ENCODE results near the gene GRIN1.

Gene GRIN1

GRCh38 chr9:137164370-137165249 is 25.7 kb downstream of the GRIN1 start:
- DNase-seq (ENCODE audit: low read depth, low spot score) = no peak

- no peak for DNase-seq (ENCODE audit: low read depth, low spot score)
Observed at GRCh38 chr9:137165250-137165836, 26.4 kb downstream of the GRIN1 start.

GRCh38 chr9:137166380-137167229 is 27.7 kb downstream of the GRIN1 start:
- no peak for DNase-seq (ENCODE audit: low read depth, low spot score)

DNA sequence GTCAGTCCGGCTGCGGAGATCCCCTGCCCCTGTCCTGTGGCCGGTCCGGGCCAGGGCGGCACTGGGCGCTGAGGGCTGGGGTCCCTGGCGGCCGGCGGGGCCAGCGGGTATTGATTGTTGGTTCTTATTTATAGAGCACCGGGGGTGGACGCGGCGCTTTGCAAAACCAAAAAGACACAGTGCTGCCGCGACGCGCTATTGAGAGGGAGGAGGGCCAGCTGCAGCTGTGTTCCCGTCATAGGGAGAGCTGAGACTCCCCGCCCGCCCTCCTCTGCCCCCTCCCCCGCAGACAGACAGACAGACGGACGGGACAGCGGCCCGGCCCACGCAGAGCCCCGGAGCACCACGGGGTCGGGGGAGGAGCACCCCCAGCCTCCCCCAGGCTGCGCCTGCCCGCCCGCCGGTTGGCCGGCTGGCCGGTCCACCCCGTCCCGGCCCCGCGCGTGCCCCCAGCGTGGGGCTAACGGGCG is 28.4 kb downstream of the GRIN1 start:
- no peak for DNase-seq (ENCODE audit: low read depth, low spot score)

DNA sequence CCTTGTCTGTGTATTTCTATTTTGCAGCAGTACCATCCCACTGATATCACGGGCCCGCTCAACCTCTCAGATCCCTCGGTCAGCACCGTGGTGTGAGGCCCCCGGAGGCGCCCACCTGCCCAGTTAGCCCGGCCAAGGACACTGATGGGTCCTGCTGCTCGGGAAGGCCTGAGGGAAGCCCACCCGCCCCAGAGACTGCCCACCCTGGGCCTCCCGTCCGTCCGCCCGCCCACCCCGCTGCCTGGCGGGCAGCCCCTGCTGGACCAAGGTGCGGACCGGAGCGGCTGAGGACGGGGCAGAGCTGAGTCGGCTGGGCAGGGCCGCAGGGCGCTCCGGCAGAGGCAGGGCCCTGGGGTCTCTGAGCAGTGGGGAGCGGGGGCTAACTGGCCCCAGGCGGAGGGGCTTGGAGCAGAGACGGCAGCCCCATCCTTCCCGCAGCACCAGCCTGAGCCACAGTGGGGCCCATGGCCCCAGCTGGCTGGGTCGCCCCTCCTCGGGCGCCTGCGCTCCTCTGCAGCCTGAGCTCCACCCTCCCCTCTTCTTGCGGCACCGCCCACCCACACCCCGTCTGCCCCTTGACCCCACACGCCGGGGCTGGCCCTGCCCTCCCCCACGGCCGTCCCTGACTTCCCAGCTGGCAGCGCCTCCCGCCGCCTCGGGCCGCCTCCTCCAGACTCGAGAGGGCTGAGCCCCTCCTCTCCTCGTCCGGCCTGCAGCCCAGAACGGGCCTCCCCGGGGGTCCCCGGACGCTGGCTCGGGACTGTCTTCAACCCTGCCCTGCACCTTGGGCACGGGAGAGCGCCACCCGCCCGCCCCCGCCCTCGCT is 29.0 kb downstream of the GRIN1 start:
- no peak for DNase-seq (ENCODE audit: low read depth, low spot score)

GRCh38 chr9:137168573-137168903 is 29.6 kb downstream of the GRIN1 start:
- no peak for DNase-seq (ENCODE audit: low read depth, low spot score)

DNA sequence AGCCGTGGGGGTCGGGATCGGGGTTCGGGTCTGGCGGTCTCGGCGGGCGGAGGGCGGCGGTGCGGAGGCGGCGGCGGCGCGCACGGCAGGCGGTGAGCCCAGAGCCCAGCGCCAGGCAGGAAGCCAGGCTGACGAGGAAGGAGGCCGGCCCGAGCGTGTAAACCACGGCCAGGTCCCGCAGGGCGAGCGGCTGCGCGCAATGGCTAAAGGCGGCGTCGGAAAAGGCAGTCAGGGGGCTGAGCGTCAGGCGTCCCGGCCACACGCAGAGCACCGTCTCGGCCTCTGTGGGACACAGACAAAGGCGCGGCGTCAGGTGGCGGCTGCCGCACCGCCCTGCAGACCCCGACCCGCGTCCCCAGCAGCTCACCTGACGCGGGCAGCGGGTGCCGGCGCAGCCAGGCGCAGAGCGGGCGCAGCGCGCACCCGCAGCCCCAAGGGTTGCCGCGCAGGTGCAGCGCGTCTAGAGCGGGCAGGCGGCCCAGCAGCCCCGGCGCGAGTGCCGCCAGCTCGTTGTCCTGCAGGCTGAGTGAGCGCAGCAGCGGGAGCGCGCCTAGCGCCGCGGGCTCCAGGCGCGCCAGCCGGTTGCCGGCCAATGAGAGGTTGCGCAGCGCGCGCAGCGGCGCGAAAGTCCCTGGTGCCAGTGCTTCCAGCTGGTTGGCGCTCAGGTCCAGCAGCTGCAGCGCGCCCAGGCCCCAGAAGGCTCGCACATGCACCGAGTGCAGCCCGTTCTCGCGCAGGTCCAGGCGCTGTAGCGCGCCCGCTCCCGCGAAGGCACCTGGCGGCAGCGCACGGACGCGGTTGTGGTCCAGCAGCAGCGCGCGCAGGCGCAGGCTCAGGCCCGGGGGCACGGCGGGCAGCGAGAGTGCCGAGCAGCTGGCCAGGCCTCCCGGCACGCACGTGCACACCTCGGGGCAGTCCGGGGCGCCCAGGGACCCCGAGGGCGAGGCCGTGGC is 30.2 kb downstream of the GRIN1 start:
- DNase-seq (ENCODE audit: low read depth, low spot score) = no peak

DNA sequence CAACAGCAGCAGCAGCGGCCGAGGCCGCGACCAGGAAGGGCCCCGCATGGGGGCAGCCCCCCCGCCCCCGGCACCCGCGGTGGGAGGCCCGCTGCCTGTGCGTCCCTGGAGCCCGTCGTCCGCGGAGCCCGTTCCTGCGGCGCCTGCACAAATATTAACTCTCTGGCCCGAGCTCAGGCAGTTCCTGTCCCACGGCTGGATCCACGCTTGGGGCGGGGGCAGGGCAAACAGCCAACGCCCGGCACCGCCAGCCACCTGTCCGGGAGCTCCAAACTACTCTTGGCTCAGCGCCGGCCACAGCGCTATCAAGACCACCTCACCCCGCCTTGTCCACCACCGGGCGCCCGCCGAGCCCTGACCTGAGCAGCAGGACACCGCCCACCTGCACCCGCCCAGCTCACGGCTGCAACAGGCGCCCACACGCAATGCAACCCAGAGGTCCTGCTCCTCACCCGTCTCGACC is 31.0 kb downstream of the GRIN1 start, which contains the start of gene LRRC26:
LRRC26 (minus strand) TSS at position 156 of the 463 bp plus-strand sequence; CDS start at position 48, 108 bp downstream.
- DNase-seq (ENCODE audit: low read depth, low spot score) = no peak

- DNase-seq (ENCODE audit: low read depth, low spot score) = no peak
Observed at GRCh38 chr9:137170486-137171148, 31.7 kb downstream of the GRIN1 start.

DNA sequence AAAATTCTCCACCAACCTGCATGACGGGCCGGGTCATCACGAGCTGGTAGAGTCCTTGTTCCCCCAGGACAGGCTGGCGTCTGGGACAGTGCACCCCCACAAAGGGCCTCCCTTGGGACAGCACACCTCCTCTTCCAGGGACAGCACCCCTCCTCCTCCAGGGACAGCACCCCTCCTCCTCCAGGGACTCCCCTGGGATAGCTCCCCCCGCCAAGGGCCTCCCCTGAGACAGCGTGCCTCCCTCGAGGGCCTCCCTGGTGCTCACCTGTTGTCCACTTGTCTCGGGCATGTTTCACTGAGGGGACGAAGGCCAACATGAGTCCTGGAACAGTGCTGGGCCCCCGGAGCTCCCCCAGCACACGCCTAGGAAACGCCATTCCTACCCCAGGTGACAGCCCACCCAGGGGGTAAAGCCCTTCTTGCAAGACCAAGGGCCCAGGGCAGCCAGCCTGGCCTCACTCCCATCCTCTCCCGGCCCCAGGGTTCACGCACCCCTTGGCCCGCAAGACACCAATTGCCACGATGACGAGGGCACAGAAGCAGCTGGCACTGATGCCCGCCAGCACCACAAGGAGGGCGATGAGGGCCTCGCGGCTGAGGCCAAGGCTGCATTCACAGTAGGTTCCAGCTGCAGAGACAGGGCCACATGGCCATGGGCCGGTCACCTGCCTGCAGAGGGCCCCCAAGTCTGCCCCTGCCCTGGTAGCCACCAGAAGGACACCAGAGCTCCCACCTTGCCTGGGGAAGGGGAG is 32.4 kb downstream of the GRIN1 start:
- DNase-seq (ENCODE audit: low read depth, low spot score) = no peak

DNA sequence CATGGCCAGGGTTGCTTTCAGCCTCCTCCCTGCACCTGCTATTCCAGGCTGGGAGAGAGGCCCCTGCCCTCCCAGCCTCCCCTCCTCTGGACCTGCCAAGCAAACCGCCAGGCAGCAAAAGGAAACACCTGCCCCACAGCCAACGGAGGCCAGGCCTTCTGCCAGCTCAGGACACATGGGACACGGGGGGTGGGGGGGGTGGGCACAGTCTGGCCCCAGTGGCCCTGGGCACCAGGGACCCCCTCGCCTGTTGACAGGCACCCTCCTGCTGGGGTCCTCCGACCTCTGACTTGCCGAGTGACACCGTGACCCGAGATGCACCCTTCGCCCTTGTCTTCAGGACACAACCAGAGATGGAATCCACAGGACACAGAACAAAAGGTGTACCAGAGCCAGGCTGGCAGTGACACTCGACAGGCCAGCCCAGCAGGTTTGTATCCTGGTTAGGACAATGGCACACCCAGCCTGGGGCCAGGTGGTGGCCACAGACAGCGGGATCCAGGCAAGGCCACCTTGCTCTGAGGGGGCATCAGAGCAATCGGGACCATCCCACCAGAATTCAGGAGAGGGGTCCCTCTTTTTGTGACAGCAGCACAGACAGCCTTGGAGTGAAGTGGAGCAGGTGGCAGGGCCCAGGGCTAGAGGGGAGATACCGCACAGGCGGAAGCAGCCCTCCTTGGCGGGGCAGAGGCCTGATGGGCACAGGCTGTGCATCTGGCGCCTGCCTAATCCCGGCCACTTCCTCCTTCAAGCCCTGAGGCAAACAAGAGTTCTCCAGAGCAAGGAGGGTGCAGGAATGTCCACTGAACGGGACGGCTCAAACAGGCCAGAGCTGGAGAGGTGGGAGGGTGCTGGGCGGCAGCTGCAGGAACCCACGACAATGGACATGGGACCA is 34.2 kb downstream of the GRIN1 start:
- no peak for DNase-seq (ENCODE audit: low read depth, low spot score)

- no peak for DNase-seq (ENCODE audit: low read depth, low spot score)
Observed at GRCh38 chr9:137173796-137174664, 35.1 kb downstream of the GRIN1 start.

DNA sequence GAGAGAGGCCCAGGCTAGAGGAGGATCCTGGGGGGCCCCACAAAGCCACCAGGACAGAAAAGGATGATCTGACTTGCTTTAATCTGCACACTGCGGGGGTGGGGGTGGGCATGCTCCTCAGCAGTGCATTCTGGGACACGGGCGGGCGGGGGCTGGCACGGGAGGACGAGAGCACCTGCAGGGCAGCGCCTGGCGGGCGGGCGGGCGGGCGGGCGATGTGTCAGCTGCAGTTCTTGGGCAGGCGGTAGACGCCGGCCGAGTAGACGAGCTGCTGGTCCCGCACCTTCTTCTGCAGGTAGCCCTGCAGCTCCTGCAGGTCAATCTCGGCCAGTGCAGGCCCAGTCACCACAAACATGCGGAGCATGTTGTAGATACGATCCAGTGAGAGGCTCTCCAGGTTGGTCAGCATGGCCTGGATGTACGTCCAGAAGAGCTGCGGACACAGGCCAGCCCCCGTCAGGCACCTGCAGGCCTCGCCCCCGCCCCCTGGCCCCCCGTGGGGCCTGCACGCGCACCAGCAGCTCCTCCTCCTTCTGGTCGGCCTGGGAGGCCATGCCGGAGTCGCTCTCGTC is 35.9 kb downstream of the GRIN1 start:
- no peak for DNase-seq (ENCODE audit: low read depth, low spot score)

- no peak for DNase-seq (ENCODE audit: low read depth, low spot score)
Observed at GRCh38 chr9:137175345-137175961, 36.5 kb downstream of the GRIN1 start.

GRCh38 chr9:137176302-137177182 is 37.6 kb downstream of the GRIN1 start:
- no peak for DNase-seq (ENCODE audit: low read depth, low spot score)

All from activated CD4-positive, CD25-positive, alpha-beta regulatory T cell treated with anti-CD3 and anti-CD28 coated beads, Interleukin-2, amount 50 U/mL, for 16 hours (primary cell).